GM21390 (cell line): ENCODE measurements around the gene DNM3.

Experiments
- ATAC-seq: cut with Tn5 transposase; IDR thresholded peaks from one replicate; pipeline ENCODE4 v1.9.1; 2021; ENCODE audit not compliant: unreplicated experiment

DNM3 gene

GRCh38 chr1:171817511-171818265, 23.6 kb upstream of the DNM3 start:
- peak; percentile 79 for ATAC-seq

GRCh38 chr1:171819946-171820345, 21.4 kb upstream of the DNM3 start:
- ATAC-seq: no peak

GRCh38 chr1:171826973-171827372, 14.3 kb upstream of the DNM3 start:
- no peak for ATAC-seq

- ATAC-seq: no peak
These were observed 12.5 kb upstream of the DNM3 start for GRCh38 chr1:171828794-171829193.

GRCh38 chr1:171833091-171833825, 8.0 kb upstream of the DNM3 start:
- ATAC-seq: no peak

- ATAC-seq: no peak
These were observed 6.5 kb upstream of the DNM3 start for GRCh38 chr1:171834821-171835220.

- ATAC-seq: no peak
These were observed 5.4 kb upstream of the DNM3 start for GRCh38 chr1:171835891-171836290.

DNA sequence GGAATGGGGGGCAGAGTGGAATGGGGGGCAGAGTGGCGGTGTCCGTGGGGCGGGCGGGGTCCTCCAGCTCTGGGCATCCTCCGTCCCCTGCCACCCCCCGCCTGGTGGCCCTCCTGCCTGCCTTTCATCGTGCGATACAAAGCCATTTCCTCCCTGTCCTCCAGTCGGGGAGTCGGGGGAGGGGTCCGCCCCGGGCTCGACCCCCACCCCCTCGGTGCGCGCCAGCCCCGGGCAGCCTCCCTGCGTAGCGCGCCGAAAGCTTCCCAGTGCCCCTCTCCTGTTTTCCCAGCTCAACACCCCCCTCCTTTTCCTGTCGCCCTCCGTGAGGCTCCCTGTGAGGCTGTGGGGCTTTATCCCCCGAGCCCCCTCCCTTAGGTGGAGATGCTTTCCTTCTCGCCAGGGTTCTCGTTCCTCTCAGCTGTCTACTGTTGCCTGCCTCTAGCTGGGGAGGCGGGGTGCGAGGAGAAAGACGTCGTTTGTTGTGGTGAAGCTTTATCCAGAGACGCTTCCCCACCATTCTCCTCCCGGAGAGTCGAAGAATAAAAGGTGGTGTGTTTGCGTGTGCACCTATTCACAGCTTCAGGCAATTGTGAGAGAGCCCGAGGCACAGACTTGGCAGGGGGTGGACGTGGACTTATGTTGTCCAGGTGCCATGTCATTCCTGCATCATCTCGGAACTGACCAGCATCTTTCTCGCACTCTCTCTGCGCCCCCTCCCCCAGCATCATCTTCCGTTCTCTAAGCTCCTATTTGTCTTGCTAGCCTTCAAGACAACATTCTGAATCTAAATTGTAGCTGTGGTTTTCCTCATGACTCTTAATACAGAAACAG, 848 bp downstream of the DNM3 start:
- no peak for ATAC-seq

DNA sequence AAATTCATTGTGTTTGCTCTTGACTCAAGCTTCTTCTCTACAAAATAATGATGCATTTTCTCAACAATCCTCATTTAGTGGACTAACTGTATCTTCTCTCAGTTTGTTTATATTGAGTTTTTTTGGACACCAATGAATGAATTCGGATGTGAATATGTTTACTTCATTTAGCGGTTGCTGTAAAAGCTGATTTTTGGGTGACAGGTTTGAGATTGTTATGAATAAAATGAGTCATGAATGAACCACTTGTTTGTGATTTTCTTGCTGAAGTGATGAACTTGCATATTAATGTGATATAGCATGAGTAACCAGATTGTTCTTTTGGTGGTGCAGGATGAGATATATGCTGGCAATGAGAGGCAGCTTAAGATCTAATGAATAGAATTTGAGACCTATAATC, 3.1 kb downstream of the DNM3 start:
- no peak for ATAC-seq

DNA sequence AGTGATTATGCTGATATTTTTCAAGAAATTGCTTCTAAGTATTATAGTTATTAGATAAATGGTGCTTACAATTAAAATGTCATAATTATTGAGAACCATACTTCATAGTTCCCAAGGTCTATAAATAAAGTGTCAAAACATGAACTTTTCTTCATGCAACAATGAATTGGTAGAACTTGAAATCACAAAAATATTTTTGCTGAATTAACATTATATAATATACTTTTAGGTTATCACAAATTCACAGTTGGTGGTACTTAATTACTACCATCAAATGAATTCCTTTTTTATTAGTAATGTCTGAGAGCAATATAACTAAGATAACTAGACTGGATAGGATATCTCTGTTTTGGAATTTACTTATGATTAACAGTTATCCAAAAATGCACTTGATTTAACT, 4.7 kb downstream of the DNM3 start:
- no peak for ATAC-seq

DNA sequence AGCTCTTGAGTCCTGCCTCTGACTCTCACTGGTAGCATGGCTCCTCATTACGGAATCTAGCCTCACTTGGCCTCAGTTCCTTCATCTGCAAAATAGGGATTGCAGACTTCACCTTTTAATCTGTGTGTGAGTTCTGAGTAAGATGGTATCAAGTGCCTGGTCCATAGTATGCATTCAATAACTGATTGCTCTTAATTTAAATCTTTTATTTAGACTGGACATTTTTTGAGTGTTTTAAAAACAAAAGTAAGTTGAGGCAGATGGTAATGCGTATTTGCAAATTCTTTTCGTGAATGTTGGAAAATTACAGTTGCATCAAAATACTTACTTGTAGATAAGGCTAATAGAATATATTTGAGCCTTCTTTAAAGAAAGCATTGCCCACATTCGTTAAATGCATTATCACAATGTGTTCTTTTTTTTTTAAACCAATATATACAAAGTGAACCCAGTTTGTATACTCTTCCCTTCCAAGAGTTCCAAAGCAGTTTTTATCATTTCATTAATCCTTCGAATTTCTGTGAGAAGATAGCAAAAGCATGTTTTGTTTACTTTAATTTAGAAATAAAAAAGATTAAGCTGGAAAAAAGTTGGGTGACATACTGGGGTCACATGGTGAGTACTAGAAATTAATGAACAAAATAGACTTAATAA, 8.1 kb downstream of the DNM3 start:
- no peak for ATAC-seq

- ATAC-seq: no peak
These were observed 9.5 kb downstream of the DNM3 start for GRCh38 chr1:171850651-171851350.

DNA sequence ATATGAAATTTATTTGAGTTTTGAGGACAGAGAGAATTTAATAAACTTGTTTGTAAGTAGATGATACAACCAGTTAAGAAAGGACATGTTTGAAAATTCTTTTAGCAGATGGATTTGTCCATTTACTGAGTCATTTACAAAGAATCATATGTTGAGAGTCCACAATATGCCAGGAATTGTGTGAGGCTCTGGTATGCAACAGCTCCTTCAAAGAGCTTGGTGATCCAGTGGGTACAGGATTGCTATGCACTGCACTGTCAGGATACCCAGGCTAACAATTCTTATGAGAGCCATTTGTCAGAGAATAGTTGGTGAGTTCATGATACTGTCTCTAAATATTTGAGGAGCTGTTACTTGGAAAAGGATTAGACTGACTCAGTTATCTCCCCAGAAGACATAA, 11.0 kb downstream of the DNM3 start:
- no peak for ATAC-seq

GRCh38 chr1:171855381-171855780, 14.1 kb downstream of the DNM3 start:
- ATAC-seq: no peak

GRCh38 chr1:171858696-171859095, 17.4 kb downstream of the DNM3 start:
- no peak for ATAC-seq

DNA sequence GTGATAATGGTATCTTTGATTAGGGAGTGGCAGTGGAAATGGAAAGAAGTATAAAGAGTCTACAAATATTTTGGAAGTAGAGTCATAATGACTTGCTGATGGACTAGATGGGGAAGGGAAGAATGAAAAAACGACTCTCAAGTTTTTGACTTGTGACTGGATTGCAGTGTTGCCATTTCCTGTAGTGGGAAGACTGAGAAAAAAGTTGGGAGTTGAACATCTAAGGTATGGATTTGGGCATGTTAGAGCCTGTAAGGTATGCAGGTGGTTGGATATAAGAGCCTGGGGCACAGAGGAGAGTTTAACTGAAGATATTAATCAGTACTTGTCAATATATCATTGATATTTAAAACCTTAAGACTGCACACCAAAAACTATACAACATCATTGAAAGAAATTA, 19.4 kb downstream of the DNM3 start:
- no peak for ATAC-seq

- ATAC-seq: no peak
These were observed 22.2 kb downstream of the DNM3 start for GRCh38 chr1:171863531-171863930.

DNA sequence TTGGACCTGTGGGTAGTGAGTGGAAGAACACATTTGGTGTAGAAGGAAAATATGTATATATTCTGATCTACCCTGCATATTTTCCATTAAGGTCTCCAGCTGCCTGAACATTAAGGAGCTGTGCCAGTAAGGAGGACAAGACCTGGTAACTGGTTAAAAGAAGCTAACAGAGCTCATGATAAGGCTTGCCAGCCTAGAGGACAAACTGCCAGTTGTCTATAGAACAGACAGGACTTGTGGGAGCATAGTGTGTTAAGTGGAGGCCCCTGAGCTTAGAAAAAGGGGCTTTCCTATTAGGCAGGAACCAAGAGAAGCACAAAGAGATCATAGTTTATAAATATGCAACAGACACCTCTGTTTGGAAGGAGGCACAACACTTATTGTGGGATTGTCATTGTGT, 23.0 kb downstream of the DNM3 start:
- ATAC-seq: no peak

DNA sequence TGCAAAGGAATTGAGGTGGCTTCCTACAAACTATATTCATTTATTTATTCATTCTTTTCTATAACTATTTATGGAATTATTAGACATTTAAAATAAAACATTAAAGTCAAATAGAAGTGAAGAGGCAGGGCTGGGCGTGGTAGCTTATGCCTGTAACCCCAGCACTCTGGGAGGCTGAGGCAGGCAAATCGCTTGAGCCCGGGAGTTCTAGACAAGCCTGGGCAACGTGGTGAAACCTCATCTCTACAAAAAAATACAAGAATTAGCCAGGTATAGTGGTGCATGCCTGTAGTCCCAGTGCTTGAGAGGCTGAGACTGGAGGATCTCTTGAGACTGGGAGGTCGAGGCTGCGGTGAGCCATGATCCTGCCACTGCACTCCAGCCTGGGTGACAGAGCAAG, 23.8 kb downstream of the DNM3 start:
- ATAC-seq: no peak

- ATAC-seq: no peak
These were observed 25.9 kb downstream of the DNM3 start for GRCh38 chr1:171867236-171867635.
